WTC11 (cell line): ENCODE results near the gene PRR35. TPM values are rescaled to one million over a fixed set of nuclear protein-coding genes. Genes with fewer than 3 reads are reported as not detected.

Experiments
- ATAC-seq: fragments of 200-7000 bp; cut with Tn5 transposase; 2 replicates; pipeline ENCODE4 v1.10.0; 2021; ENCODE audit warnings: mild to moderate bottlenecking, moderate library complexity
- CTCF ChIA-PET: fragments of 300-600 bp; sonication (Branson Sonifier 250); formaldehyde crosslinking; loops from one replicate; lab custom pipeline; 2021; ENCODE audit warnings: antibody characterized with exemption; lab: Charles Lee
- POLR2A ChIA-PET: fragments of 350-600 bp; sonication (Branson Sonifier 250); formaldehyde crosslinking; loops from one replicate; lab custom pipeline; 2021; ENCODE audit warnings: antibody characterized with exemption; lab: Charles Lee
- DNase-seq: peaks from one replicate; pipeline ENCODE4 v3.0.0; 2021; ENCODE audit warnings: low spot score
- H3K27ac Mint-ChIP-seq: 2 replicates; pipeline ENCODE4 v1.8.0; 2021; ENCODE audit warnings: mixed read lengths
- H3K27me3 Mint-ChIP-seq: 2 replicates; pipeline ENCODE4 v1.8.0; 2021; ENCODE audit warnings: low read depth, mild to moderate bottlenecking, moderate library complexity, mixed read lengths
- H3K36me3 Mint-ChIP-seq: 2 replicates; pipeline ENCODE4 v1.8.0; 2021; ENCODE audit warnings: mixed read lengths
- H3K4me1 Mint-ChIP-seq: 2 replicates; pipeline ENCODE4 v1.8.0; 2022; ENCODE audit warnings: mixed read lengths
- H3K4me3 Mint-ChIP-seq: 2 replicates; pipeline ENCODE4 v1.8.0; 2021; ENCODE audit warnings: mild to moderate bottlenecking, moderate library complexity, mixed read lengths
- H3K9me3 Mint-ChIP-seq: 2 replicates; pipeline ENCODE4 v1.8.0; 2021; ENCODE audit warnings: mixed read lengths
- AR ChIP-seq: fragments of 250-450 bp; sonication (Bioruptor Pico); IDR thresholded peaks from 2 replicates; pipeline ENCODE4 v1.9.0; 2021; ENCODE audit warnings: mild to moderate bottlenecking
- CBFB ChIP-seq: sonication (generic); formaldehyde crosslinking; IDR thresholded peaks from 2 replicates; pipeline ENCODE4 v1.8.1; 2022; ENCODE audit warnings: mild to moderate bottlenecking, low read depth, missing genetic modification reagents
- EMX1 ChIP-seq: fragments of 250-450 bp; sonication (Bioruptor Pico); IDR thresholded peaks from 2 replicates; pipeline ENCODE4 v1.8.0; 2021; ENCODE audit warnings: mild to moderate bottlenecking
- ERG ChIP-seq: fragments of 250-450 bp; sonication (Bioruptor Pico); IDR thresholded peaks from 2 replicates; pipeline ENCODE4 v1.8.0; 2021; ENCODE audit warnings: mild to moderate bottlenecking
- GTF2I ChIP-seq: fragments of 250-450 bp; sonication (Bioruptor Pico); conservative IDR thresholded peaks from 2 replicates; pipeline ENCODE4 v1.4.0; 2021; ENCODE audit warnings: mild to moderate bottlenecking
- JUN ChIP-seq: sonication (generic); formaldehyde crosslinking; IDR thresholded peaks from 2 replicates; pipeline ENCODE4 v1.8.0; 2023; ENCODE audit warnings: mild to moderate bottlenecking, missing genetic modification reagents
- RELA ChIP-seq: sonication (generic); formaldehyde crosslinking; IDR thresholded peaks from 2 replicates; pipeline ENCODE4 v1.8.1; 2022; ENCODE audit warnings: missing genetic modification reagents, mild to moderate bottlenecking, borderline replicate concordance
- SMAD4 ChIP-seq: sonication (generic); formaldehyde crosslinking; IDR thresholded peaks from 2 replicates; pipeline ENCODE4 v1.8.0; 2022; ENCODE audit warnings: mild to moderate bottlenecking, missing genetic modification reagents
- STAT6 ChIP-seq: sonication (generic); formaldehyde crosslinking; conservative IDR thresholded peaks from 2 replicates; pipeline ENCODE4 v1.8.1; 2023; ENCODE audit warnings: mild to moderate bottlenecking, low read depth, missing genetic modification reagents, moderate library complexity
- TEAD4 ChIP-seq: sonication (generic); formaldehyde crosslinking; IDR thresholded peaks from 2 replicates; pipeline ENCODE4 v1.8.0; 2022; ENCODE audit warnings: mild to moderate bottlenecking, missing genetic modification reagents
- ZMAT4 ChIP-seq: fragments of 250-450 bp; sonication (Bioruptor Pico); IDR thresholded peaks from 2 replicates; pipeline ENCODE4 v1.9.0; 2021; ENCODE audit warnings: mild to moderate bottlenecking
- ZNF121 ChIP-seq: sonication (generic); formaldehyde crosslinking; IDR thresholded peaks from 2 replicates; pipeline ENCODE4 v1.8.0; 2023; ENCODE audit warnings: missing genetic modification reagents
- ZNF317 ChIP-seq: sonication (generic); formaldehyde crosslinking; IDR thresholded peaks from 2 replicates; pipeline ENCODE4 v1.8.1; 2023; ENCODE audit warnings: low read depth, mild to moderate bottlenecking, moderate library complexity, missing genetic modification reagents, borderline replicate concordance
- ZNF423 ChIP-seq: fragments of 250-450 bp; sonication (Bioruptor Pico); IDR thresholded peaks from 2 replicates; pipeline ENCODE4 v2.1.2; 2022; ENCODE audit warnings: mild to moderate bottlenecking, moderate library complexity
- total RNA-seq: library from RNA; stranded (reverse); gene quantifications from 3 replicates; pipeline ENCODE4 v1.2.3, GENCODE V29; 2021
- TF ChIP-seq, protein P1 (sequence below): sonication (generic); formaldehyde crosslinking; IDR thresholded peaks from 2 replicates; pipeline ENCODE4 v1.8.1; 2023; ENCODE audit warnings: mild to moderate bottlenecking, missing genetic modification reagents, moderate library complexity
- TF ChIP-seq, protein P2 (sequence below): sonication (generic); formaldehyde crosslinking; IDR thresholded peaks from 2 replicates; pipeline ENCODE4 v1.8.0; 2023; ENCODE audit warnings: mild to moderate bottlenecking, missing genetic modification reagents
- TF ChIP-seq, protein P3 (sequence below): sonication (generic); formaldehyde crosslinking; IDR thresholded peaks from 2 replicates; pipeline ENCODE4 v1.8.1; 2022; ENCODE audit warnings: missing genetic modification reagents, borderline replicate concordance

The PRR35 gene
- total RNA-seq, 1 experiment from 2014 or later = 0.72 TPM

DNA sequence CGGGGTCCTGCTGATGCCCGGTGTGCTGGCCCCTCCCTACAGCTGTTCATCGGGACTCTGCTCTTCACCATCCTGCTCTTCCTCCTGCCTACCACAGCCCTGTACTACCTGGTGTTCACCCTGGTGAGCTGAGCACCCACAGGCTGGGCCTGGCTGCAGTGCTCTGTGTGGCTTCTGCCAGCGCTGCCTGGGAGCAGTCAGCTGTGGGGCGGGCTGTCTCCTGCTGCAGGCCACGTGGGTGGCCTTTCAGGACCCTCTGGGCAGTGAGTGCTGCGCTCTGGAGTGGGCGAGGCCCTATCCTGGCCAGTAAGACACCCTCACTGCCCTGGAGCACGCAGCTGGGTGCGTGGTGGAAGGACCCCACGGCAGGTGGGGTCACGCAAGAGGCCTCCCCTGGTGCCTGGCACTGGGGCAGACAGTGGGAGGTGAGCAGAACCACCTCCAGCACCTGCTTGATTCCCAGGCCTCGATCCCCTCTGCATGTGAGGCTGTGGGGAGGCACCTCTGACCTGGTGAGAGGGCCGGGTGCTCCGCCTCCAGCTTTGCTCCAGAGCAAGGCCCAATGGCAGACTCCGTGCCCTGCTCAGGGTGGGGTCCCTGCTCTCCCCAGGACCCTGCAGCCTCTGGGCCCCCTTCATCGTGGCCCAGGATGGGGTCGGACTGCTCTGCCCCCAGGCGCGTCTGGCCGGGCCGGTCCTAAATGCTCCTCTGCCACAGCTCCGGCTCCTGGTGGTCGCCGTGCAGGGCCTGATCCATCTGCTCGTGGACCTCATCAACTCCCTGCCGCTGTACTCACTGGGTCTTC lies 20.1 kb downstream of the PRR35 start:
- Mint-ChIP-seq H3K27me3 (peaks cover 2% of the 10 kb centered on the region), H3K27ac (no peak overlapping the region), H3K36me3 (no peaks in the 10 kb centered on the region), H3K4me3 (no peak overlapping the region), H3K4me1 (peaks cover 6% of the 10 kb centered on the region), H3K9me3 (no peaks in the 10 kb centered on the region)
- ATAC-seq (no peak), DNase-seq (no peak)
- TF ChIP-seq, protein P1, sequence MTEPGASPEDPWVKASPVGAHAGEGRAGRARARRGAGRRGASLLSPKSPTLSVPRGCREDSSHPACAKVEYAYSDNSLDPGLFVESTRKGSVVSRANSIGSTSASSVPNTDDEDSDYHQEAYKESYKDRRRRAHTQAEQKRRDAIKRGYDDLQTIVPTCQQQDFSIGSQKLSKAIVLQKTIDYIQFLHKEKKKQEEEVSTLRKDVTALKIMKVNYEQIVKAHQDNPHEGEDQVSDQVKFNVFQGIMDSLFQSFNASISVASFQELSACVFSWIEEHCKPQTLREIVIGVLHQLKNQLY (CRISPR knock-in tag) = no peak
- TF ChIP-seq EMX1 (CRISPR knock-in tag) = no peak
- no peak for TF ChIP-seq AR
- TF ChIP-seq RELA (CRISPR knock-in tag) = no peak
- TF ChIP-seq ZNF121 (CRISPR knock-in tag) = no peak
- no peak for TF ChIP-seq ERG (CRISPR knock-in tag)
- no peak for TF ChIP-seq ZMAT4 (CRISPR knock-in tag)
- no peak for TF ChIP-seq CBFB
- ChIA-PET POLR2A (interaction anchor here (0.9 to 1.5 kb wide), 2 partner anchors 56 to 200 kb away, joined by 3 read pairs; partner anchors contain the start of gene METTL26), CTCF (interaction anchor here (1.5 to 1.9 kb wide), 2 partner anchors 54 to 80 kb away, joined by 3 to 10 read pairs; no protein-coding TSS in a partner anchor)

GRCh38 chr16:580946-581498 lies 20.8 kb downstream of the PRR35 start:
- ATAC-seq (no peak), DNase-seq (no peak)
- no peak overlapping the region for H3K27ac Mint-ChIP-seq
- H3K4me1 Mint-ChIP-seq = peaks cover 11% of the 10 kb centered on the region
- H3K27me3 Mint-ChIP-seq = peaks cover 9% of the 10 kb centered on the region
- H3K36me3 Mint-ChIP-seq = no peaks in the 10 kb centered on the region
- H3K9me3 Mint-ChIP-seq = no peaks in the 10 kb centered on the region
- POLR2A ChIA-PET = no interaction called here
- CTCF ChIA-PET = interaction anchor here (1.2 to 2.1 kb wide), 5 partner anchors 15 to 189 kb away, joined by 4 to 11 read pairs (median 6); partner anchors contain the start of genes METTL26 and WDR90
- no peak overlapping the region for H3K4me3 Mint-ChIP-seq
- no peak for TF ChIP-seq TEAD4 (CRISPR knock-in tag)
- no peak for TF ChIP-seq ERG (CRISPR knock-in tag)
- TF ChIP-seq, protein P2, sequence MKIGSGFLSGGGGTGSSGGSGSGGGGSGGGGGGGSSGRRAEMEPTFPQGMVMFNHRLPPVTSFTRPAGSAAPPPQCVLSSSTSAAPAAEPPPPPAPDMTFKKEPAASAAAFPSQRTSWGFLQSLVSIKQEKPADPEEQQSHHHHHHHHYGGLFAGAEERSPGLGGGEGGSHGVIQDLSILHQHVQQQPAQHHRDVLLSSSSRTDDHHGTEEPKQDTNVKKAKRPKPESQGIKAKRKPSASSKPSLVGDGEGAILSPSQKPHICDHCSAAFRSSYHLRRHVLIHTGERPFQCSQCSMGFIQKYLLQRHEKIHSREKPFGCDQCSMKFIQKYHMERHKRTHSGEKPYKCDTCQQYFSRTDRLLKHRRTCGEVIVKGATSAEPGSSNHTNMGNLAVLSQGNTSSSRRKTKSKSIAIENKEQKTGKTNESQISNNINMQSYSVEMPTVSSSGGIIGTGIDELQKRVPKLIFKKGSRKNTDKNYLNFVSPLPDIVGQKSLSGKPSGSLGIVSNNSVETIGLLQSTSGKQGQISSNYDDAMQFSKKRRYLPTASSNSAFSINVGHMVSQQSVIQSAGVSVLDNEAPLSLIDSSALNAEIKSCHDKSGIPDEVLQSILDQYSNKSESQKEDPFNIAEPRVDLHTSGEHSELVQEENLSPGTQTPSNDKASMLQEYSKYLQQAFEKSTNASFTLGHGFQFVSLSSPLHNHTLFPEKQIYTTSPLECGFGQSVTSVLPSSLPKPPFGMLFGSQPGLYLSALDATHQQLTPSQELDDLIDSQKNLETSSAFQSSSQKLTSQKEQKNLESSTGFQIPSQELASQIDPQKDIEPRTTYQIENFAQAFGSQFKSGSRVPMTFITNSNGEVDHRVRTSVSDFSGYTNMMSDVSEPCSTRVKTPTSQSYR (CRISPR knock-in tag) = no peak
- TF ChIP-seq SMAD4 (CRISPR knock-in tag) = no peak
- no peak for TF ChIP-seq CBFB
- TF ChIP-seq GTF2I (CRISPR knock-in tag) = no peak
- TF ChIP-seq, protein P3, sequence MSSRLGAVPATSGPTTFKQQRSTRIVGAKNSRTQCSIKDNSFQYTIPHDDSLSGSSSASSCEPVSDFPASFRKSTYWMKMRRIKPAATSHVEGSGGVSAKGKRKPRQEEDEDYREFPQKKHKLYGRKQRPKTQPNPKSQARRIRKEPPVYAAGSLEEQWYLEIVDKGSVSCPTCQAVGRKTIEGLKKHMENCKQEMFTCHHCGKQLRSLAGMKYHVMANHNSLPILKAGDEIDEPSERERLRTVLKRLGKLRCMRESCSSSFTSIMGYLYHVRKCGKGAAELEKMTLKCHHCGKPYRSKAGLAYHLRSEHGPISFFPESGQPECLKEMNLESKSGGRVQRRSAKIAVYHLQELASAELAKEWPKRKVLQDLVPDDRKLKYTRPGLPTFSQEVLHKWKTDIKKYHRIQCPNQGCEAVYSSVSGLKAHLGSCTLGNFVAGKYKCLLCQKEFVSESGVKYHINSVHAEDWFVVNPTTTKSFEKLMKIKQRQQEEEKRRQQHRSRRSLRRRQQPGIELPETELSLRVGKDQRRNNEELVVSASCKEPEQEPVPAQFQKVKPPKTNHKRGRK (CRISPR knock-in tag) = no peak
- no peak for TF ChIP-seq ZNF423 (CRISPR knock-in tag)
- no peak for TF ChIP-seq ZNF317 (CRISPR knock-in tag)
- no peak for TF ChIP-seq JUN (CRISPR knock-in tag)
- no peak for TF ChIP-seq STAT6 (CRISPR knock-in tag)
- TF ChIP-seq ZNF121 (CRISPR knock-in tag) = no peak
